ENCODE measurements around the gene TIGD6. TPM values are rescaled to one million over a fixed set of nuclear protein-coding genes. Genes with fewer than 3 reads are reported as not detected.
A peak's percentile ranks its signal among the peaks of the same experiment; 100 is the strongest.

The TIGD6 gene
- total RNA-seq, 1 donor from 2014 or later: 4.2 TPM

GRCh38 chr5:149959406-149960236, 40.8 kb downstream of the TIGD6 start:
- Mint-ChIP-seq H3K4me1 (peaks cover 20% of the 10 kb centered on the region), H3K4me3 (peak overlapping the region; percentile 98), H3K36me3 (ENCODE audit: low read depth) (peaks cover 4% of the 10 kb centered on the region), H3K9me3 (no peaks in the 10 kb centered on the region), H3K27me3 (peaks cover 3% of the 10 kb centered on the region), H3K27ac (peak overlapping the region; percentile 98)
- no peak for TF ChIP-seq CTCF (IDR thresholded peaks at IDR 0.05)
- intact Hi-C loops (cut with micrococcal nuclease): loop anchor here (1.0 to 10.0 kb wide), 8 partner anchors 31 to 1575 kb away; partner anchors contain the start of genes ADRB2, CSNK1A1, FBXO38 and HMGXB3
- ChIA-PET POLR2A (interaction anchor here (0.5 to 4.6 kb wide), 14 partner anchors 8 to 1293 kb away, joined by 3 to 39 read pairs (median 3); partner anchors contain the start of genes CSNK1A1, GM2A, HMGXB3 and PPARGC1B), CTCF (interaction anchor here (0.7 to 5.4 kb wide), 12 partner anchors 23 to 128 kb away, joined by 3 to 21 read pairs (median 3); no protein-coding TSS in a partner anchor)
- peak; percentile 18 for DNase-seq
- ATAC-seq (ENCODE audit: low read depth): peak; percentile 5

DNA sequence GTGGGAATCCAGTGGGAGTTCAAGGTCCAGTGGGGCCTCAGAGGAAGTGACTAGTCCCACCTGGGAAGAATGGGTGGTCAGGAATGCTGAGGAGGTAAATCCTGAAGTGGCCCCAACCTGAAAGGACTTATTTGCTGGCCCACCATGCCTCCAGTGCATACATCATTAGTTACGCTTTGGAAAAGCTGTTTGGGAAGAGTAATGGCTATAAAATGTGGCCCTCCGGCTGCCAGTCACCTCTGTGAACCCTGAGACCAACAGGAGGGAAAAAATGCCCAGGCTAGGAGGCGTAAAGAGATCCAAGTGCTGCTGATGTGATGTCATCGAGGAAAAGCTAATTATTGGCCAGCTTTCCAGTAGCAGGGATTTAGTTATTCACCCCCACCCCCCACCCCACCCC, 42.6 kb downstream of the TIGD6 start:
- Mint-ChIP-seq H3K27ac (no peak overlapping the region), H3K36me3 (ENCODE audit: low read depth) (peaks cover 4% of the 10 kb centered on the region), H3K4me3 (no peak overlapping the region), H3K9me3 (no peaks in the 10 kb centered on the region), H3K27me3 (peaks cover 3% of the 10 kb centered on the region), H3K4me1 (peaks cover 20% of the 10 kb centered on the region)
- intact Hi-C loops (cut with micrococcal nuclease): loop anchor here (10.0 kb wide), 1 partner anchor 1133 kb away; the partner anchor contains the start of gene ADRB2
- no peak for TF ChIP-seq CTCF (IDR thresholded peaks at IDR 0.05)
- DNase-seq (no peak), ATAC-seq (ENCODE audit: low read depth) (no peak)
- ChIA-PET POLR2A (no interaction called here), CTCF (interaction anchor here (1.1 to 1.5 kb wide), 2 partner anchors 14 to 42 kb away, joined by 3 read pairs; partner anchors contain the start of gene TIGD6)

DNA sequence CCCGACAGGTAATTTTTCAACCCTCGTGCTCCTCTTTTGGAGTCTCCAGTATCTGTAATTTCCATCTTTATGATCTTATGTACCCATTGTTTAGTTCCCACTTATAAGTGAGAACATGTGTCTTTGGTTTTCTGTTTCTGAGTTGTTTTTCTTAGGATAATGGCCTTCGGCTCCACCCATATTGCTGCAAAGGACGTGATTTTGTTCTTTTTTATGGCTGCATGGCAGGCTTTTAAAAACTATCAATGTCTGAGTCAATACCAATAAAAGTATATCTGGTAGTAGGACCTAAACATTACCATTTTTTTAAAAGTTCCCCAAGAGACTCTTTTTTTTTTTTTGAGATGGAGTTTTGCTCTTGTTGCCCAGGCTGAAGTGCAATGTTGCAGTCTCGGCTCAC, 43.8 kb downstream of the TIGD6 start:
- no peaks in the 10 kb centered on the region for H3K9me3 Mint-ChIP-seq
- no peak for ATAC-seq (ENCODE audit: low read depth)
- ChIA-PET CTCF (no interaction called here), POLR2A (no interaction called here)
- H3K4me3 Mint-ChIP-seq: no peak overlapping the region
- TF ChIP-seq CTCF (IDR thresholded peaks at IDR 0.05): no peak
- peaks cover 18% of the 10 kb centered on the region for H3K4me1 Mint-ChIP-seq
- H3K27me3 Mint-ChIP-seq: peaks cover 3% of the 10 kb centered on the region
- no peak overlapping the region for H3K27ac Mint-ChIP-seq
- no peak for DNase-seq
- H3K36me3 Mint-ChIP-seq (ENCODE audit: low read depth): peaks cover 4% of the 10 kb centered on the region
- intact Hi-C loops (cut with micrococcal nuclease): loop anchor here (10.0 kb wide), 1 partner anchor 1132 kb away; the partner anchor contains the start of gene ADRB2

- no peaks in the 10 kb centered on the region for H3K9me3 Mint-ChIP-seq
- ChIA-PET CTCF (no interaction called here), POLR2A (no interaction called here)
- peaks cover 3% of the 10 kb centered on the region for H3K27me3 Mint-ChIP-seq
- no peak overlapping the region for H3K27ac Mint-ChIP-seq
- ATAC-seq (ENCODE audit: low read depth) (no peak), DNase-seq (no peak)
- H3K4me3 Mint-ChIP-seq: no peak overlapping the region
- H3K4me1 Mint-ChIP-seq: peaks cover 7% of the 10 kb centered on the region
- no peak for TF ChIP-seq CTCF (IDR thresholded peaks at IDR 0.05)
- intact Hi-C loops (cut with micrococcal nuclease): loop anchor here (10.0 kb wide), 1 partner anchor 1130 kb away; the partner anchor contains the start of gene ADRB2
- no peaks in the 10 kb centered on the region for H3K36me3 Mint-ChIP-seq (ENCODE audit: low read depth)
Observed at GRCh38 chr5:149954798-149955197, 45.7 kb downstream of the TIGD6 start.

DNA sequence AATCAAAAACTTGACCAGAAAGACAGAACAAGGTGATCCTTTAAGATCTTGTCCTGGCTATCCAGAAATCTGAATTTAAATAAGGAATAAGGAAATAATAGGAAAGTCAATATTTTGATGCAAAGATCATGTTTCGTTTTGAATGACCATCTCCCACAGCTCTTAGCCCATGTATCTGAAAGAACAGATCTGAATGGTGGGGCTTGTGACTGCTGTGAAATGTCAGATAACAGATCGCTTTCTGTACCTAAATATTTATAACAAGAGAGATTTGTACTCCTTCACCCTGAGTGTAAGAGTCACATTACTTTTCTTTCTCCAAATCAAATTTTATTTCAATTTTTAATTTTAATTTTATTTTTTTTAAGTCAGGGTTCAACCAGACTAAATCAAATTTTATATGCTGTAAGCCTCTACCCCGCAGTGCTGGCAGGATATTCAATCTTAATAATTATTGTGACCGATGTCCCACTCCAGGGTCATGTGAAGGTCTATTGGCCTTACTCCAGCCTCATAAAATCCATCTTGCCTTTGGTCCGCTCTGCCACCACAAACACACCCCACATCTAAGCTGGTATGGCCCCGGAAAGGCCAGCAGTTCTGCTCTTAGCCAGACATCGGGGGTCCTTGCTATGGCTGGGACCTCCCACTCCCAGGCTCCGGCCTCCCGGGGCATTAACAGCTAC, 46.9 kb downstream of the TIGD6 start:
- CTCF ChIA-PET: no interaction called here
- Mint-ChIP-seq H3K4me3 (no peak overlapping the region), H3K9me3 (no peaks in the 10 kb centered on the region), H3K27me3 (peaks cover 3% of the 10 kb centered on the region), H3K36me3 (ENCODE audit: low read depth) (no peaks in the 10 kb centered on the region), H3K4me1 (no peaks in the 10 kb centered on the region), H3K27ac (no peak overlapping the region)
- ATAC-seq (ENCODE audit: low read depth) (no peak), DNase-seq (no peak)
- intact Hi-C loops (cut with micrococcal nuclease): loop anchor here (10.0 kb wide), 1 partner anchor 1129 kb away; the partner anchor contains the start of gene ADRB2
- POLR2A ChIA-PET: no interaction called here
- TF ChIP-seq CTCF (IDR thresholded peaks at IDR 0.05): no peak
